ENCODE data around the gene CROCC2. TPM values are rescaled to one million over a fixed set of nuclear protein-coding genes. Genes with fewer than 3 reads are reported as not detected.

Gene CROCC2
- total and polyA plus RNA-seq, 2 of the 13 experiments (the other 11 are each of a cell fraction or from before 2014, with no cell fraction given): not detected

- DNase-seq (ENCODE audit: low spot score): no peak
- Histone ChIP-seq H3K4me2 (ENCODE audit: low read depth, low read length) (peak overlapping the region; percentile 65), H3K9ac (ENCODE audit: insufficient read depth, low read depth, low read length) (peak overlapping the region; percentile 58), H3K4me3 (replicated peaks in 1 of 3; ENCODE audit: insufficient read depth in 1 of 3, low read depth in 2 of 3, low read length in 3 of 3) (no peak overlapping the region), H4K20me1 (ENCODE audit: insufficient read depth, low read length) (no peaks in the 10 kb centered on the region), H2AFZ (ENCODE audit: low read length) (no peak overlapping the region), H3K27me3 (ENCODE audit: control insufficient read depth in 1 of 2, insufficient read depth in 2 of 2, low read length in 2 of 2) (peaks cover 6 to 23% of the 10 kb centered on the region in 2 experiments; a peak in 4 of 5 replicates), H3K79me2 (ENCODE audit: insufficient read depth, low read length) (no peaks in the 10 kb centered on the region), H3K36me3 (replicated peaks in 1 of 2; ENCODE audit: control insufficient read depth in 1 of 2, insufficient read depth in 2 of 2, low read length in 2 of 2) (no peaks in the 10 kb centered on the region), H3K9me3 (ENCODE audit: low read length) (no peaks in the 10 kb centered on the region), H3K4me1 (ENCODE audit: insufficient read depth, low read length) (peaks cover 70% of the 10 kb centered on the region), H3K27ac (ENCODE audit: extremely low read length, insufficient read depth, low read length) (peak overlapping the region; percentile 74)
- POLR2A ChIA-PET: interaction anchor here (0.6 kb wide), 1 partner anchor 119 kb away, joined by 3 read pairs; no protein-coding TSS in a partner anchor
- in situ Hi-C loops (cut with HindIII; ENCODE audit: extremely low pct_ligation_motif_present, low pct_unique_long_range_greater_than_20kb) (no loop called here), intact Hi-C loops (cut with micrococcal nuclease; ENCODE audit: unreplicated experiment) (no loop called here)
- CTCF ChIA-PET (ENCODE audit: low intra/inter-chr PET ratio, low total read pairs): no interaction called here
- FAIRE-seq: peak; percentile 12
- no peak for ATAC-seq
- 86% methylated on average over 11 of the region's 15 CpGs for WGBS (ENCODE audit: low lambda C conversion rate)
- no TSS peak for BruUV-seq (replicated peaks)
- TF ChIP-seq HOXA3 (CRISPR knock-in tag; IDR thresholded peaks at IDR 0.05): no peak
- no peak for TF ChIP-seq ARID5B (CRISPR knock-in tag; IDR thresholded peaks at IDR 0.05)
- TF ChIP-seq ARID4A (CRISPR knock-in tag; IDR thresholded peaks at IDR 0.05; ENCODE audit: borderline replicate concordance): no peak
- no peak for TF ChIP-seq ZNF317 (CRISPR knock-in tag; IDR thresholded peaks at IDR 0.05)
- TF ChIP-seq NR3C1 (CRISPR knock-in tag; IDR thresholded peaks at IDR 0.05): no peak
- TF ChIP-seq ZNF616 (CRISPR knock-in tag; IDR thresholded peaks at IDR 0.05; ENCODE audit: low read depth): no peak
- no peak for TF ChIP-seq ZNF468 (CRISPR knock-in tag; IDR thresholded peaks at IDR 0.05)
- no peak for TF ChIP-seq USF2 (IDR thresholded peaks at IDR 0.05; ENCODE audit: low read depth, low read length)
- TF ChIP-seq USF2 (CRISPR knock-in tag; IDR thresholded peaks at IDR 0.05; ENCODE audit: borderline replicate concordance): 0 out of 2 replicates have a peak, but pooled peaks have one; percentile 33
- no peak for TF ChIP-seq RBM39 (IDR thresholded peaks at IDR 0.05; ENCODE audit: low read depth, low read length, poor library complexity, severe bottlenecking)
- no peak for TF ChIP-seq THAP11 (CRISPR knock-in tag; IDR thresholded peaks at IDR 0.05)
- no peak for TF ChIP-seq ELF1 (CRISPR knock-in tag; IDR thresholded peaks at IDR 0.05)
- TF ChIP-seq, protein P1, sequence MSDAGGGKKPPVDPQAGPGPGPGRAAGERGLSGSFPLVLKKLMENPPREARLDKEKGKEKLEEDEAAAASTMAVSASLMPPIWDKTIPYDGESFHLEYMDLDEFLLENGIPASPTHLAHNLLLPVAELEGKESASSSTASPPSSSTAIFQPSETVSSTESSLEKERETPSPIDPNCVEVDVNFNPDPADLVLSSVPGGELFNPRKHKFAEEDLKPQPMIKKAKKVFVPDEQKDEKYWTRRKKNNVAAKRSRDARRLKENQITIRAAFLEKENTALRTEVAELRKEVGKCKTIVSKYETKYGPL (CRISPR knock-in tag; IDR thresholded peaks at IDR 0.05): no peak
Observed at GRCh38 chr2:240959214-240959940, 53.2 kb downstream of the CROCC2 start.

Data from HepG2 (cell line).